Mesenchymal stem cell (in vitro differentiated cells and primary cell): Measurements from ENCODE around the gene ASPDH.
A peak's percentile ranks its signal among the peaks of the same experiment; 100 is the strongest.

Experiments
- DNase-seq: peaks from one replicate; pipeline ENCODE4 v3.0.0-alpha.2; 2013
- H2AFZ ChIP-seq: one replicate; pipeline ENCODE4 v1.6.1; 2013; ENCODE audit warnings: low read depth, mild to moderate bottlenecking, control low read depth, inconsistent platforms, low read length, moderate library complexity
- H2AK5ac ChIP-seq: 2 replicates; pipeline ENCODE4 v1.6.1; 2013; ENCODE audit warnings: low read length, moderate library complexity, mild to moderate bottlenecking, inconsistent platforms; ENCODE audit not compliant: severe bottlenecking
- H2BK120ac ChIP-seq: one replicate; pipeline ENCODE4 v1.6.1; 2013; ENCODE audit warnings: low read depth, mild to moderate bottlenecking, inconsistent platforms, low read length, moderate library complexity
- H2BK12ac ChIP-seq, 2 experiments: one replicate each; pipeline ENCODE4 v1.6.1; 2013; ENCODE audit warnings: inconsistent platforms in 2 of 2, low read length in 2 of 2, mild to moderate bottlenecking in 2 of 2, moderate library complexity in 2 of 2, control low read depth in 1 of 2
- H2BK15ac ChIP-seq: one replicate; pipeline ENCODE4 v1.6.1; 2013; ENCODE audit warnings: mild to moderate bottlenecking, low read depth, inconsistent platforms; ENCODE audit not compliant: poor library complexity, severe bottlenecking
- H2BK5ac ChIP-seq: 2 replicates; pipeline ENCODE4 v1.6.1; 2013; ENCODE audit warnings: low read depth, mild to moderate bottlenecking, low read length, control low read depth, inconsistent platforms; ENCODE audit not compliant: poor library complexity, severe bottlenecking
- H3K14ac ChIP-seq, 2 experiments: one replicate each; pipeline ENCODE4 v1.6.1; 2013; ENCODE audit warnings: inconsistent platforms in 2 of 2, low read length in 2 of 2, control low read depth in 1 of 2, mild to moderate bottlenecking in 1 of 2, moderate library complexity in 1 of 2
- H3K18ac ChIP-seq, 2 experiments: one replicate each; pipeline ENCODE4 v1.6.1; 2013; ENCODE audit warnings: inconsistent platforms in 2 of 2, low read length in 2 of 2, control low read depth in 1 of 2, low read depth in 1 of 2, mild to moderate bottlenecking in 1 of 2
- H3K23ac ChIP-seq, 2 experiments: one replicate each; pipeline ENCODE4 v1.6.1; 2013; ENCODE audit warnings: inconsistent platforms in 2 of 2, low read length in 2 of 2, mild to moderate bottlenecking in 2 of 2, moderate library complexity in 2 of 2, control low read depth in 1 of 2
- H3K27ac ChIP-seq: 2 replicates; pipeline ENCODE4 v1.5.1; 2013; ENCODE audit warnings: mild to moderate bottlenecking, moderate library complexity, low read length, control low read depth, inconsistent platforms; ENCODE audit not compliant: poor library complexity, severe bottlenecking
- H3K27me3 ChIP-seq, 2 experiments: 2 replicates each; pipeline versions ENCODE4 v1.6.1 to v1.7.0; 2013; ENCODE audit warnings: low read length in 2 of 2, mild to moderate bottlenecking in 2 of 2, moderate library complexity in 2 of 2, control low read depth in 1 of 2, inconsistent platforms in 1 of 2; ENCODE audit not compliant: control insufficient read depth in 1 of 2, insufficient read depth in 1 of 2
- H3K36me3 ChIP-seq, 2 experiments: 2 replicates each; pipeline versions ENCODE4 v1.6.1 to v1.7.0; 2013; ENCODE audit warnings: low read length in 2 of 2, control low read depth in 1 of 2, inconsistent platforms in 1 of 2, low read depth in 1 of 2, mild to moderate bottlenecking in 1 of 2; ENCODE audit not compliant: insufficient read depth in 2 of 2, control insufficient read depth in 1 of 2
- H3K4ac ChIP-seq, 2 experiments: one replicate each; pipeline ENCODE4 v1.6.1; 2013; ENCODE audit warnings: inconsistent platforms in 2 of 2, low read length in 2 of 2, mild to moderate bottlenecking in 2 of 2, moderate library complexity in 2 of 2, control low read depth in 1 of 2, low read depth in 1 of 2
- H3K4me1 ChIP-seq: 2 replicates; pipeline ENCODE4 v1.6.1; 2013; ENCODE audit warnings: low read depth, low read length, control low read depth; ENCODE audit not compliant: control insufficient read depth, insufficient read depth
- H3K4me2 ChIP-seq: 2 replicates; pipeline ENCODE4 v1.6.1; 2013; ENCODE audit warnings: low read length, mild to moderate bottlenecking, inconsistent platforms; ENCODE audit not compliant: poor library complexity, severe bottlenecking
- H3K4me3 ChIP-seq, 2 experiments: 2 replicates each; pipeline versions ENCODE4 v1.5.1 to v1.7.0; 2013; ENCODE audit warnings: low read length in 2 of 2, mild to moderate bottlenecking in 2 of 2, control low read depth in 1 of 2, low read depth in 1 of 2; ENCODE audit not compliant: insufficient read depth in 1 of 2
- H3K79me1 ChIP-seq: replicated peaks from 2 replicates; pipeline ENCODE4 v1.6.1; 2013; ENCODE audit warnings: mild to moderate bottlenecking, control low read depth, low read length, inconsistent platforms; ENCODE audit not compliant: poor library complexity, severe bottlenecking
- H3K9ac ChIP-seq: 2 replicates; pipeline ENCODE4 v1.7.0; 2013; ENCODE audit warnings: mild to moderate bottlenecking, low read length, moderate library complexity
- H3K9me3 ChIP-seq: 2 replicates; pipeline ENCODE4 v1.7.0; 2013; ENCODE audit warnings: mild to moderate bottlenecking, low read length; ENCODE audit not compliant: control insufficient read depth
- H4K8ac ChIP-seq: one replicate; pipeline ENCODE4 v1.6.1; 2013; ENCODE audit warnings: inconsistent platforms, mild to moderate bottlenecking, low read length, moderate library complexity
- H4K91ac ChIP-seq: one replicate; pipeline ENCODE4 v1.6.1; 2013; ENCODE audit warnings: mild to moderate bottlenecking, low read length, inconsistent platforms
- WGBS: methylation state at CpG from one replicate; pipeline ENCODE4 v1.1.7; 2013; ENCODE audit warnings: mixed read lengths; 5-methylcytosine and 5-hydroxymethylcytosine counted together

ASPDH gene

DNA sequence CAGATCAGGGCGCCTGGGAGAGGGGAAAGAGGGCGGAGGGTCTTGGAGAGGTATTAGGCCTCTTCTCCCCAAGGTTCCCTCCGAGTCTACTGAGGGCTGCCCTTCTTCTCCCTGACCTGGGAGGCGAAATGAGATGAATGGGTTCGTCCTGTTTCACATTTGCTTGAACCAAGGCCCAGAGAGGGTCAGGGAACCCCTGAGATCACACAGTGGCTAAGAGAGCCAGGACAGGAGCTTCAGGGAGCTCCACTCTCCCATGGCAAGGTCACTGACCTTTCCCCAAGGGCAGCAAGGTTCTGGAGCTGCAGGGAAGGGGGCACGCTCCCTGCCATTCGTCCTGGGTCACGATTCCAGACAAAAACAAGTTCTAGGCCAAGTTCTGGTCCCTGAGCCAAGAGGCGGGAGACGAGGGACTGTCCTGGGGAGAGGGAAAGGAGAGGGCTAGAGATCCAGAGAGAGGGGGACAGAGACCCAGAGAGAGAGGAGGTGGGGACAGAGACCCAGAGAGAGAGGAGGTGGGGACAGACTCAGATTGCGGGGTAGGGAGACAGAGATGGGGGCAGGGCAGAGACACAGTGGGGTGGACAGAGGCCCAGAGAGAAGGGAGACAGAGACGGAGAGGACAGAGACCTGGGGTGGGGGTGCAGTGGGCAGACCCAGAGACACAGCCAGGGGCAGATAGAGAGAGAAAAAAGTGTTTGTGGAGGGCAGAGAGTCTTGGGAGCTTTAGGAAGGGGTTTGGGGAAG, 541 bp downstream of the ASPDH start:
- Histone ChIP-seq H3K4me1 (peaks cover 19% of the 10 kb centered on the region), H3K9me3 (no peaks in the 10 kb centered on the region), H3K14ac (no peak overlapping the region), H3K4me2 (no peak overlapping the region), H2AFZ (no peak overlapping the region), H2BK15ac (no peak overlapping the region), H3K9ac (no peak overlapping the region), H2BK12ac (no peak overlapping the region), H3K79me1 (peaks cover 10% of the 10 kb centered on the region), H3K23ac (no peak overlapping the region), H2BK120ac (no peak overlapping the region), H3K27ac (no peak overlapping the region), H3K36me3 (no peaks in the 10 kb centered on the region), H3K18ac (no peak overlapping the region), H3K4me3 (no peak overlapping the region), H4K8ac (no peak overlapping the region), H3K4ac (no peak overlapping the region), H3K27me3 (peaks cover 0 to 9% of the 10 kb centered on the region in 2 experiments), H2BK5ac (no peak overlapping the region), H4K91ac (peak overlapping the region; percentile 15), H2AK5ac (no peak overlapping the region)
- no peak for DNase-seq
- 84% methylated on average over 12 of the region's 12 CpGs for WGBS

DNA sequence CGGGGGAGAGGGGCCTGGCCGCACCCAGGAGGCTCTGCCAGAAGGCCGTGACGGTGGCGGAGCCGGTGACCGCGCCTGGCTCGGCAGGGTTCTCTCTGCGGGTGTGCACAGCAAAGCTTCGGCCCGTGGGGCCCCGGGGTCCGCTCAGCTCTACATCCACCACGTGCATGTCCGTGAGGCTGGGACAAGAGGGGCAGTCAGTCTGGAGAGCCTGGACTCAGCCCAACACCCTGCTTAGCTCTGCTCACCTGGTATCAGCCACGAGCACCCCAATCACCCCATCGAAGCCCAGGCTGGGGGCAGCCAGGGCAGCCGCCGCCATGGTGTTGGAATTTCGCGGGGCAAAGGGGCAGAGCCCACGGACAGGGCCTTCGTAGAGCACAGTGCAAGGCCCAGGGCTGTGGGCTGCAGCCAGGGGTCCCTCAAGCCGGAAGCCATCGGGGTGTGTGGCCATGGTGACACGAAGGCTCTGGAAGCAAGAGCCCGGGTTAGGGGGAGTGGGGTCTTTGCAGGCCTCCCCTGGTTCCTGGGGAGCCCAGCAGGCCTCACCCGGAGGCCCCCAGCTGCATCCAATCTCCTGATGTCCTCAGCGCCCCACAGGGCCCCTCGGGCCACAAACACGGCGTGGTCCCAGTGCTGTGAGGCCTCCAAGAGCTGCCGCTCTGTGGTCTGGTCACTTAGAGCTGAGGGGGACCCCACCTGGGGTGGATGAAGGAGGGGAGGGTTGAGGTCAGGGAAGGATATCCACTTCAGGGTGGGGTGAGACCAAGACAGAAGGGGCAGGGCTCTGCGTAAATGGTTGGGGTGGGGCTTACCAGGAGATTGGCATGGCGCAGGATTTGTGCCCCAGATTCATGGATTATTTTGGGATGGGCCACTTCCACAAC, 1.4 kb downstream of the ASPDH start:
- H3K27me3 ChIP-seq = peaks cover 0 to 9% of the 10 kb centered on the region in 2 experiments
- H2AK5ac ChIP-seq = no peak overlapping the region
- H4K91ac ChIP-seq = no peak overlapping the region
- 95% methylated on average over 36 of the region's 36 CpGs for WGBS
- no peak overlapping the region for H2BK120ac ChIP-seq
- no peak overlapping the region for H3K27ac ChIP-seq
- no peak overlapping the region for H2BK12ac ChIP-seq
- H2BK15ac ChIP-seq = no peak overlapping the region
- H3K79me1 ChIP-seq = peaks cover 10% of the 10 kb centered on the region
- peak overlapping the region in 1 of 2 experiments; percentile 99 for H3K4me3 ChIP-seq
- peak overlapping the region; percentile 16 for H4K8ac ChIP-seq
- peak overlapping the region; percentile 98 for H3K9ac ChIP-seq
- no peaks in the 10 kb centered on the region for H3K9me3 ChIP-seq
- no peak overlapping the region for H3K18ac ChIP-seq
- DNase-seq = no peak
- no peak overlapping the region for H3K23ac ChIP-seq
- H3K36me3 ChIP-seq = peaks cover 0 to 1% of the 10 kb centered on the region in 2 experiments
- no peak overlapping the region for H2AFZ ChIP-seq
- H2BK5ac ChIP-seq = no peak overlapping the region
- H3K4me2 ChIP-seq = no peak overlapping the region
- peaks cover 22% of the 10 kb centered on the region for H3K4me1 ChIP-seq
- H3K14ac ChIP-seq = no peak overlapping the region
- no peak overlapping the region for H3K4ac ChIP-seq

DNA sequence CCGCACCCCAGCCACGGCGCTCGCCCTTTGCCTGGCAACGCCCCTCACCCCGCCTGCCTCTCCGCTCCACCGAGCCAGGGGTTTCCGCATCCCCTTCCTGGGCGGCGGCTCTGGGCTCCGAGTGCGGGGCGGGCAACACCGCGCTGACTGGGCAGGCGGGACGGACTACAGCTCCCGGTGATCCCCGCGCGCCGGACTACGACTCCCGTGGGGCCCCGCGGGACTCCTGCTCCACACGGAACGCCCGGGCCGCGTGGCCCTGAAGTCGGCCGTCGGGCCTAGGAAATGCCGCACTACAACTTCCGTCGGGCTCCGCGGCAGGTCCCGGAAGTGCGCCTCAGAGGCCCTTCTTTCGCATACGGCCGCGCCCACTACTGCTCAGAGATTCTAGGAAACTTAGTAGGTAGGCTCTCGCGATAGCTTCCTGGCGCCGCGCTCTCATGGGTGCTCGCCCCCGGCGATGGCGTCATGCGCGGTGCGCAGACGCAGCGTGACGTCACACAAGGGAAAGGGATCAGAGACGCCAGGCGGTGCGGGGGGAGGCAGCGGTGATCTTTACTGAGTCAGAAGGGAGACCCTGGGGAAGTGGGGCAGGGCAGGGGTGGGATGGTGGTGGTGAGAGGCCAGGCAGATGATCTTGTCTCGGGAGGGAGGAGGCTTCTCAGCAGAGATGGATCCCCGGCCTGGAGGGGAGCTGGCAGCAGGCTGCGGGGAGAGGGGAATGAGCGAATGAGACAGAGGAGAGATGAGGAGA, 2.5 kb downstream of the ASPDH start, which contains the start of gene JOSD2:
Gene JOSD2 (minus strand): TSS at position 123 of the 754 bp plus-strand sequence. CDS start 760 bp downstream, outside the sequence.
- Histone ChIP-seq H2BK12ac (peak within 1 kb of the TSS in 1 of 2 experiments; percentile 17), H2AK5ac (peak within 1 kb of the TSS; percentile 33), H4K91ac (peak within 1 kb of the TSS; percentile 65), H3K4me3 (peak within 1 kb of the TSS; percentile 70 to 99), H3K23ac (no peak within 1 kb of the TSS), H2BK120ac (peak within 1 kb of the TSS; percentile 50), H3K18ac (peak within 1 kb of the TSS; percentile 81 to 87), H3K79me1 (peaks cover 10% of the 10 kb centered on the region), H3K4ac (peak within 1 kb of the TSS; percentile 90 to 91), H3K14ac (peak within 1 kb of the TSS in 1 of 2 experiments; percentile 37), H3K4me1 (peaks cover 22% of the 10 kb centered on the region), H3K36me3 (peaks cover 0 to 11% of the 10 kb centered on the region in 2 experiments), H3K9me3 (no peaks in the 10 kb centered on the region), H2BK15ac (peak within 1 kb of the TSS; percentile 82), H3K4me2 (peak within 1 kb of the TSS; percentile 62), H3K27ac (no peak within 1 kb of the TSS), H2BK5ac (no peak within 1 kb of the TSS), H4K8ac (peak within 1 kb of the TSS; percentile 99), H3K27me3 (peaks cover 0 to 9% of the 10 kb centered on the region in 2 experiments), H2AFZ (peak within 1 kb of the TSS; percentile 8), H3K9ac (peak within 1 kb of the TSS; percentile 98)
- 3% methylated on average over 69 of the region's 69 CpGs for WGBS
- DNase-seq = peak; percentile 99
